ENCODE results near the gene GDPGP1.

Gene GDPGP1

GRCh38 chr15:90295270-90295648 lies 61.2 kb downstream of the GDPGP1 start:
- no peaks in the 10 kb centered on the region for H3K27me3 ChIP-seq (ENCODE audit: insufficient read depth, poor library complexity, severe bottlenecking)
- H3K27ac ChIP-seq (replicated peaks), result no peak overlapping the region
- DNase-seq (ENCODE audit: low read depth in 1 of 2, low spot score in 1 of 2), result no peak
- TF ChIP-seq REST (IDR thresholded peaks at IDR 0.05; ENCODE audit: insufficient replicate concordance, low read depth) (no peak), SPI1 (IDR thresholded peaks at IDR 0.05; ENCODE audit: borderline replicate concordance, low read depth) (no peak), POLR2AphosphoS5 (IDR thresholded peaks at IDR 0.05; ENCODE audit: low read depth) (no peak), CTCF (IDR thresholded peaks at IDR 0.05; ENCODE audit: insufficient read depth, low read length) (no peak), GABPA (IDR thresholded peaks at IDR 0.05; ENCODE audit: low read depth) (no peak)
- H3K4me3 ChIP-seq (replicated peaks; ENCODE audit: insufficient read depth, low read length), result no peak overlapping the region

Measured in HL-60 (cell line).